BJ (cell line): ENCODE results near the gene EXOSC2. TPM values are rescaled to one million over a fixed set of nuclear protein-coding genes. Genes with fewer than 3 reads are reported as not detected.
A peak's percentile ranks its signal among the peaks of the same experiment; 100 is the strongest.

ENCODE experiments used
- CTCF ChIA-PET: fragments of 350-600 bp; formaldehyde crosslinking; extraction: SDS; loops from one replicate; lab custom pipeline; 2021; ENCODE audit warnings: antibody characterized with exemption, inconsistent platforms; lab: Yijun Ruan, JAX
- POLR2A ChIA-PET: fragments of 300-600 bp; sonication (Branson Sonifier 250); formaldehyde crosslinking; extraction: SDS; loops from one replicate; lab custom pipeline; 2021; ENCODE audit warnings: antibody characterized with exemption; lab: Charles Lee
- DNase-seq: peaks from one replicate; pipeline ENCODE4 v3.0.0-alpha.2; 2011; ENCODE audit warnings: low read depth
- H3K27me3 ChIP-seq: 2 replicates; pipeline ENCODE4 v1.6.0; 2011; ENCODE audit warnings: low read length; ENCODE audit not compliant: control insufficient read depth, insufficient read depth
- H3K36me3 ChIP-seq: 2 replicates; pipeline ENCODE4 v1.5.1; 2011; ENCODE audit warnings: low read length; ENCODE audit not compliant: control insufficient read depth, insufficient read depth
- H3K4me3 ChIP-seq: 2 replicates; pipeline ENCODE4 v1.5.1; 2011; ENCODE audit warnings: low read depth, mild to moderate bottlenecking, control low read depth, low read length
- polyA plus RNA-seq: library from polyadenylated mRNA; depleted of rRNA; stranded (reverse); fragments of >200 nt; gene quantifications from 2 replicates; pipeline ENCODE4 v1.2.3, GENCODE V29; 2011
- TF ChIP-seq, protein P1 (sequence below): IDR thresholded peaks from 2 replicates; pipeline ENCODE4 v1.5.1; 2011; ENCODE audit warnings: low read depth, mild to moderate bottlenecking, control low read depth, inconsistent platforms, low read length, moderate library complexity; ENCODE audit not compliant: insufficient read depth

EXOSC2 gene
- polyA plus RNA-seq, 1 experiment: 19.8 TPM

DNA sequence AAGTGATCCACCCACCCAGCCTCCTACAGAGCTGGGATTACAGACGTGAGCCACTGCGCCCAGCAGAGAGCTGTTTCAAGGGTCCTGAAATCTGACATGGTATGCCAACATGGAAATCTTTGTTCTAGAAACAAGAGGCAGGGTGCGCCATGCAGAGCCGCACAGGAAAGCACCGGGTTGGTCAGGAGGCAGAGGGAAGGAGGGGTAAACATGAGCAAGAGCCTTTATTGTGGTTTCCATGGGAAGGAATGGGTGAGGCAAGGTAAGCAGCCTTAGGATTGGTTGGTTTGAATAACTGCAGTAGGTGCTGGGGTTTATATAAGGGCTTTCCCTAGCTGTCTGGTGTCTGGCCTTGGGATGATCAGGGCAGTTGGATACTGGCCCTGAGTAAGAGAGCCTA, 5.5 kb upstream of the EXOSC2 start:
- CTCF ChIA-PET: interaction anchor here (1.7 to 8.4 kb wide), 2 partner anchors 13 to 222 kb away, joined by 5 to 184 read pairs; no protein-coding TSS in a partner anchor
- DNase-seq: no peak
- H3K4me3 ChIP-seq: no peak overlapping the region
- TF ChIP-seq, protein P1, sequence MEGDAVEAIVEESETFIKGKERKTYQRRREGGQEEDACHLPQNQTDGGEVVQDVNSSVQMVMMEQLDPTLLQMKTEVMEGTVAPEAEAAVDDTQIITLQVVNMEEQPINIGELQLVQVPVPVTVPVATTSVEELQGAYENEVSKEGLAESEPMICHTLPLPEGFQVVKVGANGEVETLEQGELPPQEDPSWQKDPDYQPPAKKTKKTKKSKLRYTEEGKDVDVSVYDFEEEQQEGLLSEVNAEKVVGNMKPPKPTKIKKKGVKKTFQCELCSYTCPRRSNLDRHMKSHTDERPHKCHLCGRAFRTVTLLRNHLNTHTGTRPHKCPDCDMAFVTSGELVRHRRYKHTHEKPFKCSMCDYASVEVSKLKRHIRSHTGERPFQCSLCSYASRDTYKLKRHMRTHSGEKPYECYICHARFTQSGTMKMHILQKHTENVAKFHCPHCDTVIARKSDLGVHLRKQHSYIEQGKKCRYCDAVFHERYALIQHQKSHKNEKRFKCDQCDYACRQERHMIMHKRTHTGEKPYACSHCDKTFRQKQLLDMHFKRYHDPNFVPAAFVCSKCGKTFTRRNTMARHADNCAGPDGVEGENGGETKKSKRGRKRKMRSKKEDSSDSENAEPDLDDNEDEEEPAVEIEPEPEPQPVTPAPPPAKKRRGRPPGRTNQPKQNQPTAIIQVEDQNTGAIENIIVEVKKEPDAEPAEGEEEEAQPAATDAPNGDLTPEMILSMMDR: no peak
- POLR2A ChIA-PET: no interaction called here
- no peaks in the 10 kb centered on the region for H3K27me3 ChIP-seq
- no peaks in the 10 kb centered on the region for H3K36me3 ChIP-seq

DNA sequence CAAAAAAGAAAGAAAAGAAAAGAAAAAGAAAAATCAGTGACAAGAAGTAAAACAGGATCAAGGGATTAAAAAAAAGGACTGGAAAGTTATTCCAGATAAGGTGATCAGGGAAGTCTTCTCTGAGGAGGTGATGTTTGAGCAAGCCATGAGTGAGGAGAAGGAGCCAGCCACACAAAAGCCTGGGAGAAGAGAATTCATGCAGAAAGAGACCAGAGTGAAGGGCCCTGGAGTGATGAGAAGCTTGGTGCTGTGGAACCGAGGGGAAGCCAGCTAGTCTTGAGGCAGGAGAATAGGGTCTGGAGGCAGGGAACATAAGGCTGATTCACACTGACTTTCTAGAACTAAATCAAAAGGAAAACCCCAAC, 4.0 kb upstream of the EXOSC2 start:
- TF ChIP-seq, protein P1: no peak
- H3K27me3 ChIP-seq: no peaks in the 10 kb centered on the region
- DNase-seq: no peak
- H3K36me3 ChIP-seq: no peaks in the 10 kb centered on the region
- POLR2A ChIA-PET: no interaction called here
- H3K4me3 ChIP-seq: peak overlapping the region; percentile 20
- CTCF ChIA-PET: interaction anchor here (1.1 to 1.6 kb wide), 3 partner anchors 8 to 247 kb away, joined by 3 to 8 read pairs (median 4); no protein-coding TSS in a partner anchor

DNA sequence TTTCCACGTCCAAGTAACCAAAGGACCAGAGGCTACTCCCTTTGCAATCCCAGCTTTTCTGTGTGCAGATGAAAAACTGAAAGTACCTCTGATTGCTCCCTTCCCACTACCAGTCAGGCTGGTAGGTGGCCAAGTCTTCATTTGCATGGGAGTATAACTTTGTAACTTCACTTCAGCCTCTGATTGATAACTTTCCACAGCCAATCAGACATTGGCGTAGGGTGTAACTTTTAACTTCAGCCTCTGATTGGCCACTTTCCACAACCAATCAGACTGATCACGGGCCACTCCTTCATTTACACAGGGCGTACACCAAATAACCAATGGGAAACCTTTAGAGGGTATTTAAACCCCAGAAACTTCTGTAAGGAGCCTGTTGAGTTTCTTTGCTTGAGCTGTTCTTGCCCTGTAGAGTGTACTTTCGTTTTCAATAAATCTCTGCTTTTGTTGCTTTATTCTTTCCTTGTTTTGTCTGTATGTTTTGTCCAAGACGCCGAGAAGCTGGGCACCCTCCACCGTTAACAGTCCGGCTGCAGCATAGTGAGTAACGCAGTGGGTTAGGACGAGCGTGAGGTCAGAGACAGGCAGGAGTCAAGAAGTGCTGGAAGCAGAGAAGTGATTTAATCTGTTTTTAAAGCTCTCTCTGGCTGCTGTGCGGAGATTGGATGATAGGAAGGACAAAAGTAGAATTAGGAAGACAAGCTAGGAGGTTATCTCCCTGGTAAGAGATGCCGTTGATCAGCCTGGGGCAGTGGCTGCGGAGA, 3.5 kb upstream of the EXOSC2 start:
- DNase-seq: peak; percentile 65
- Histone ChIP-seq H3K36me3 (no peaks in the 10 kb centered on the region), H3K27me3 (no peaks in the 10 kb centered on the region), H3K4me3 (peak overlapping the region; percentile 21)
- CTCF ChIA-PET: interaction anchor here (0.8 to 1.6 kb wide), 5 partner anchors 8 to 368 kb away, joined by 3 to 8 read pairs (median 4); no protein-coding TSS in a partner anchor
- TF ChIP-seq, protein P1: no peak
- POLR2A ChIA-PET: no interaction called here

DNA sequence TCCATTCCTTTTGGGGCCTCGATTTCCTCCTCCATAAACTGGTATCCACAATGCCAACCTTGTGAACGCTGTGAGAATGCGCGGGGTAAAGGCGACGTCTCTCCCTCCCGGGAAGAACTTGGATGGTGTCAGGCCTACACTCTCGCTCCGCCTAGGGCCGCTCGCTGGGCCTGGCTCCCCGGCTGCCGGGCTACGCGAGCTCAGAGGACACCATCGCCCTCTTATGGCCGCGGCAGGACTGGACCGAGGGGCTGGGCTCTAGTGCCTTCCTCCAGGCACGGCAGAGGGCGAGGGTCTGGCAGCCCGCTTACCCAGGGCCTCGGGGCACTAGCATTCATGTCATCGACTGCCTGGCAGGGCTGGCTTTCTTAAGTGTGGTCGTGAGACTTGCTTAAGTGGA, 1.3 kb upstream of the EXOSC2 start:
- Histone ChIP-seq H3K27me3 (no peaks in the 10 kb centered on the region), H3K4me3 (no peak overlapping the region), H3K36me3 (peaks cover 2% of the 10 kb centered on the region; the same call in 1 of the 2 replicates)
- TF ChIP-seq, protein P1: 0 out of 2 replicates have a peak, but pooled peaks have one; percentile 16
- no peak for DNase-seq
- POLR2A ChIA-PET: no interaction called here
- CTCF ChIA-PET: interaction anchor here (1.3 to 2.6 kb wide), 4 partner anchors 8 to 232 kb away, joined by 3 to 17 read pairs (median 3); no protein-coding TSS in a partner anchor

DNA sequence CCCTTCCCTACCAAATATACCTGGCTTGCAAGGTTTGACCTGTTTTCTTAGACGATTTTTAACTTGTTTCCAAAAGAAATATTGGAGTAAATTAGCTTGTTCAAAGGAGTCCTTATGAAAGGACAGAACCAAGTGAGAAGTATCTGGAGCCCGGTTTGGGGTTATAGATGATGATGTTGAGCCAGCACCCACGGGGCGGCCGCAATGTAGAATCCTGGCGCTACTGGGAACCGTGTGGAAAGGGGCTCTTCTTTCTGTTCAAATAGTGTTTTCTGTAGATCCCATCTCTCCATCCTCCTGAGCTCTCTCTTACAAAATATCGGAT, 517 bp upstream of the EXOSC2 start:
- Histone ChIP-seq H3K4me3 (peak overlapping the region; percentile 87), H3K27me3 (no peaks in the 10 kb centered on the region), H3K36me3 (peaks cover 4% of the 10 kb centered on the region; the same call in 1 of the 2 replicates)
- DNase-seq: no peak
- TF ChIP-seq, protein P1: no peak
- ChIA-PET POLR2A (no interaction called here), CTCF (interaction anchor here (0.7 to 2.6 kb wide), 7 partner anchors 8 to 353 kb away, joined by 3 to 17 read pairs (median 3); no protein-coding TSS in a partner anchor)
